Retinal pigment epithelial cell (primary cell): ENCODE data around the gene YARS2.
"Not testable (repeated sequence)": the region's sequence is repeated elsewhere in the genome, so short reads cannot be mapped to it uniquely, and the experiment has no call there.

Experiments
- DNase-seq: peaks from one replicate; pipeline ENCODE4 v3.0.0-alpha.2; 2010; ENCODE audit warnings: low read depth
- H3K4me3 ChIP-seq: 2 replicates; pipeline ENCODE4 v1.5.1; 2011; ENCODE audit warnings: mild to moderate bottlenecking, low read length, control low read depth, moderate library complexity
- TF ChIP-seq, protein P1 (sequence below): conservative IDR thresholded peaks from 2 replicates; pipeline ENCODE4 v1.5.1; 2011; ENCODE audit warnings: low read depth, low read length, control low read depth, inconsistent platforms

Gene YARS2

DNA sequence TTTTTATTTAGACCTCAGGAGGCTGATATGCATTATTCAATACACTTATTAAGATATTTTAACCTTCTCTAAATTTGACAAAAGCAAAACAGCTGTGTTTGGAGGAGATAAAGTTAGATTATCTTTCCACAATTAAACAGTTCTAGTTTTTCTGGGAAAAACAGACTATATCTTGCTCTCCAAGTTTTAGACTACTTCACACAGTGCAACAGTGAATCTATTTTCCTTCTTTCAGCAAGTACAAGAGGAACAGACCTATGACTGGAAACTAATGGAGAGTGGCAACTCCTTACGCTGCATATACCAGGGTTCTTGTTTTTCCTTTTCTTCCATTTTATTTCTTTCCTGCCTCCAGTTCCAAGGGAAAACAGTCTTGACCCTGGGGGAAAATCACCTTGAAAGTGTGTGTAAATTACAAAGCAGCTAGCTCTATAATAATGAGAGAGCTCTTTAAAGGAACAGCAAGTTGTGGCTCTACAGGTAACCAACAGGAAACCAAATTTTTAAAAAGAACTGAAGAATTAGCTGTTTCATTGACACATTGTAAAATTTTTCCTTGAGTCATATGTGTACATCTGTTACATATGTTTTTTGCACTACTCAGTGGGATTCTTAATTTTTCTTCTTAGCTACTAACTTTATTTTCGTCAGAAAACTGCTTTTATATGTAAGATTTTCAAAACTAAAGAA lies 49.2 kb downstream of the YARS2 start:
- no peak overlapping the region for H3K4me3 ChIP-seq
- TF ChIP-seq, protein P1, sequence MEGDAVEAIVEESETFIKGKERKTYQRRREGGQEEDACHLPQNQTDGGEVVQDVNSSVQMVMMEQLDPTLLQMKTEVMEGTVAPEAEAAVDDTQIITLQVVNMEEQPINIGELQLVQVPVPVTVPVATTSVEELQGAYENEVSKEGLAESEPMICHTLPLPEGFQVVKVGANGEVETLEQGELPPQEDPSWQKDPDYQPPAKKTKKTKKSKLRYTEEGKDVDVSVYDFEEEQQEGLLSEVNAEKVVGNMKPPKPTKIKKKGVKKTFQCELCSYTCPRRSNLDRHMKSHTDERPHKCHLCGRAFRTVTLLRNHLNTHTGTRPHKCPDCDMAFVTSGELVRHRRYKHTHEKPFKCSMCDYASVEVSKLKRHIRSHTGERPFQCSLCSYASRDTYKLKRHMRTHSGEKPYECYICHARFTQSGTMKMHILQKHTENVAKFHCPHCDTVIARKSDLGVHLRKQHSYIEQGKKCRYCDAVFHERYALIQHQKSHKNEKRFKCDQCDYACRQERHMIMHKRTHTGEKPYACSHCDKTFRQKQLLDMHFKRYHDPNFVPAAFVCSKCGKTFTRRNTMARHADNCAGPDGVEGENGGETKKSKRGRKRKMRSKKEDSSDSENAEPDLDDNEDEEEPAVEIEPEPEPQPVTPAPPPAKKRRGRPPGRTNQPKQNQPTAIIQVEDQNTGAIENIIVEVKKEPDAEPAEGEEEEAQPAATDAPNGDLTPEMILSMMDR, result no peak
- no peak for DNase-seq

DNA sequence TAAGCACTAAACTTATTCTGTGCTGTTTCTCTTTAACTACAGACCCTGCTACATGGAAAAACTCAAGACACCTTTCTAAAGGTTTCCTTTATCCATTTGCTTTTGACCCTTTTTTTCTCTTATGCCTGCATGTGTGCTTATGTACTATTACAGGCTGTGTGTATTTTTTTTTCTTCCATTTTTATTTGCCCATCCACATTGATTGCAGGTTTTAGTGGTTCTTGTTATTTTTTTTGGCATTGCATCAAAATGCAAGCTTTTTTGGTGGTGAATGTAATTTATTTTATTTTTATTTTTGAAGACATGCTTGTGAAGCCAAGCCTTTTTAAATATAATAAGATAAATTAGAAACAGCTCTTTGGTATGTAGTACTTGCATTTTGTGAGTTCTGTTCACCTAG lies 49.9 kb downstream of the YARS2 start:
- no peak for DNase-seq
- TF ChIP-seq, protein P1, result no peak
- H3K4me3 ChIP-seq, result no peak overlapping the region

GRCh38 chr12:32702946-32703345 lies 52.8 kb downstream of the YARS2 start:
- H3K4me3 ChIP-seq, result no peak overlapping the region
- TF ChIP-seq, protein P1, result no peak
- no peak for DNase-seq

DNA sequence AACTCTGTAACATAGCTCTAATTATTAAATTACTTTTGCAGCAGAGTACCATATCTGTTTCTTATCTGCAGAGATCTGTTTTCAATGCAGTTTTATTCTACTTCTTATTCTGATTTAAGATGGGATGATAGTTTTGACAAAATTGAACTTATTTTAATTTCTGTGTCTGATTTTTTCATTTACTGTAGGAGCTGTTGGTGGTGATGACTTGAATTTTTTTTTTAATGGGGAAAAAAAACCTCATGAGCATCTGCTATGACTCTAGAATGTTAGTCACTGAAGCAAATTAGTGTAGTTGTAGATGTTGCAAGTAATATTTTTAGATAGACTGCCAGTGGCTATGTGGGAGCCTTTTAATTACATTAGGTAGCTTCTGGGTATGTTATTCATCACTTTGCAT lies 53.2 kb downstream of the YARS2 start:
- TF ChIP-seq, protein P1, result no peak
- H3K4me3 ChIP-seq, result no peak overlapping the region
- DNase-seq, result no peak

- DNase-seq, H3K4me3 ChIP-seq: not testable (repeated sequence)
Measured at GRCh38 chr12:32699437-32699836, 56.3 kb downstream of the YARS2 start.

GRCh38 chr12:32698285-32698684 lies 57.4 kb downstream of the YARS2 start:
- DNase-seq, result no peak
- TF ChIP-seq, protein P1, result no peak
- H3K4me3 ChIP-seq, result no peak overlapping the region

DNA sequence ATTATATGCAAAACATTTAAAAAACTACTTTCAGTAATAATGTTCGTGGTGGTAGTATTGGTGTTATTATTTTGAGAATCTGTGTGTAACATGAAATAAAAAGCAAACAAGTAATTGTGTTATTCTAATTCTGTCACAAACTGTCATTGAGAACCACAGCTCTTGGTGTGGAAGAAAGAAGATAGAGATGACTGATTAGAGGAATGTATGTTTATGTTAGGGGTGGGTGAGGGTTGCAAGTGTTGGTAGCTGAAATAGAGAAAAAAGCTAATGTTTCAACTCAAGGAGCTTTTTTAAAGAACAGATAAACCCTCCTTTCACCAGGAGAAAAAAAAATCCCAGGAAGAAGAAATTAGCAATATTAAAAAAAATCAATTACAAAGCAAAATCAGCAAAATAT lies 58.3 kb downstream of the YARS2 start:
- TF ChIP-seq, protein P1, result no peak
- no peak overlapping the region for H3K4me3 ChIP-seq
- no peak for DNase-seq
